HCT116 (cell line): ENCODE measurements around the gene UGDH.

Experiments used
- ATF3 ChIP-seq: IDR thresholded peaks from 2 replicates; pipeline ENCODE4 v1.6.1; 2012
- CTCF ChIP-seq, 3 experiments: fragments of 200-600 bp in 1 of 3; sonication (generic) in 1 of 3; IDR thresholded peaks in 2 of 3; conservative IDR thresholded peaks in 1 of 3; 2 replicates each; pipeline ENCODE4 v1.5.1; 2012 to 2017; ENCODE audit warnings: low read depth in 2 of 3, low read length in 2 of 3, antibody characterized with exemption in 1 of 3, borderline replicate concordance in 1 of 3, control low read depth in 1 of 3, mild to moderate bottlenecking in 1 of 3, mixed read lengths in 1 of 3, mixed run types in 1 of 3, moderate library complexity in 1 of 3; ENCODE audit not compliant: insufficient read depth in 1 of 3
- EZH2 ChIP-seq: fragments of 200-600 bp; sonication (generic); IDR thresholded peaks from 2 replicates; pipeline ENCODE4 v1.6.1; 2017; ENCODE audit warnings: antibody characterized with exemption, mixed run types
- MAX ChIP-seq: IDR thresholded peaks from 2 replicates; pipeline ENCODE4 v1.6.1; 2012
- POLR2A ChIP-seq: IDR thresholded peaks from 2 replicates; pipeline ENCODE4 v1.7.0; 2011; ENCODE audit warnings: borderline replicate concordance; ENCODE audit not compliant: insufficient read depth, insufficient read length; ENCODE audit errors: extremely low read depth
- POLR2AphosphoS5 ChIP-seq: IDR thresholded peaks from 2 replicates; pipeline ENCODE4 v1.6.1; 2011; ENCODE audit warnings: mild to moderate bottlenecking, low read depth, low read length, moderate library complexity
- RAD21 ChIP-seq: IDR thresholded peaks from 2 replicates; pipeline ENCODE4 v1.6.1; 2012; ENCODE audit warnings: low read depth, mild to moderate bottlenecking
- SIN3A ChIP-seq: IDR thresholded peaks from 2 replicates; pipeline ENCODE4 v1.6.1; 2012; ENCODE audit warnings: low read depth
- SRF ChIP-seq: IDR thresholded peaks from 2 replicates; pipeline ENCODE4 v1.6.1; 2012; ENCODE audit warnings: low read depth
- TCF7L2 ChIP-seq: IDR thresholded peaks from 2 replicates; pipeline ENCODE4 v1.7.0; 2011; ENCODE audit warnings: borderline replicate concordance, inconsistent platforms; ENCODE audit not compliant: insufficient read depth, insufficient read length; ENCODE audit errors: extremely low read depth
- YY1 ChIP-seq: IDR thresholded peaks from 2 replicates; pipeline ENCODE4 v1.6.1; 2011; ENCODE audit warnings: low read length, low read depth, moderate library complexity, mild to moderate bottlenecking; ENCODE audit not compliant: insufficient replicate concordance; ENCODE audit errors: extremely low read depth
- ZBTB33 ChIP-seq: IDR thresholded peaks from 2 replicates; pipeline ENCODE4 v1.6.1; 2011; ENCODE audit warnings: mild to moderate bottlenecking, low read length, moderate library complexity; ENCODE audit not compliant: insufficient replicate concordance; ENCODE audit errors: extremely low read depth
- ZNF274 ChIP-seq: fragments of 200-500 bp; sonication (Bioruptor generic); IDR thresholded peaks from 2 replicates; pipeline ENCODE4 v1.6.1; 2014; ENCODE audit warnings: mild to moderate bottlenecking, low read depth, low read length, inconsistent platforms

- TF ChIP-seq SRF (no peak), EZH2 (no peak), CTCF (IDR thresholded peaks at IDR 0.05 in 2 of 3, conservative IDR thresholded peaks at IDR 0.05 in 1 of 3; ENCODE audit: borderline replicate concordance in 1 of 3, insufficient read depth in 1 of 3, low read depth in 2 of 3, low read length in 2 of 3) (no peak), TCF7L2 (no peak), SIN3A (no peak), ZNF274 (no peak), ATF3 (no peak), YY1 (no peak), ZBTB33 (no peak), MAX (no peak), RAD21 (no peak), POLR2A (no peak), POLR2AphosphoS5 (no peak)
Measured at GRCh38 chr4:39530682-39531081, 3.4 kb upstream of the UGDH start.
